K562 (cell line): ENCODE results near the gene ACTL10. TPM values are rescaled to one million over a fixed set of nuclear protein-coding genes. Genes with fewer than 3 reads are reported as not detected.
A peak's percentile ranks its signal among the peaks of the same experiment; 100 is the strongest.

Experiments
- ATF7 ChIP-seq: fragments of 450-650 bp; IDR thresholded peaks from 2 replicates; pipeline ENCODE4 v1.7.1; 2014; ENCODE audit warnings: mild to moderate bottlenecking, moderate library complexity
- CC2D1A ChIP-seq: fragments of 450-650 bp; IDR thresholded peaks from 2 replicates; pipeline ENCODE4 v1.6.1; 2017; ENCODE audit warnings: mild to moderate bottlenecking
- CGGBP1 ChIP-seq: fragments of 250-450 bp; sonication (Bioruptor Pico); IDR thresholded peaks from 2 replicates; pipeline ENCODE4 v1.9.0; 2021; ENCODE audit warnings: mild to moderate bottlenecking
- ELF4 ChIP-seq: fragments of 450-650 bp; formaldehyde crosslinking; IDR thresholded peaks from 2 replicates; pipeline ENCODE4 v1.4.0; 2022; ENCODE audit warnings: missing genetic modification characterization
- JUNB ChIP-seq: fragments of 450-650 bp; formaldehyde crosslinking; conservative IDR thresholded peaks from 2 replicates; pipeline ENCODE4 v1.4.0; 2020; ENCODE audit warnings: mild to moderate bottlenecking
- NR2C1 ChIP-seq, 2 experiments: fragments of 450-650 bp; IDR thresholded peaks; 2 replicates each; pipeline ENCODE4 v1.6.1; 2017; ENCODE audit warnings: mild to moderate bottlenecking in 2 of 2, antibody characterized with exemption in 1 of 2, inconsistent platforms in 1 of 2, missing compliant biosample characterization in 1 of 2, missing genetic modification characterization in 1 of 2
- PHTF2 ChIP-seq: fragments of 250-450 bp; sonication (Bioruptor Pico); IDR thresholded peaks from 2 replicates; pipeline ENCODE4 v1.5.0; 2021; ENCODE audit warnings: mild to moderate bottlenecking
- PRMT5 ChIP-seq: sonication (generic); formaldehyde crosslinking; IDR thresholded peaks from 2 replicates; pipeline ENCODE4 v1.5.0; 2020; ENCODE audit warnings: missing genetic modification reagents
- RAD21 ChIP-seq, 2 experiments: fragments of 250-450 bp in 1 of 2; fragments of 450-650 bp in 1 of 2; sonication (Bioruptor Pico) in 1 of 2; formaldehyde crosslinking in 1 of 2; IDR thresholded peaks in 1 of 2; conservative IDR thresholded peaks in 1 of 2; 2 replicates each; pipeline versions ENCODE4 v1.4.0 to v1.8.0; 2020 to 2022; ENCODE audit warnings: mild to moderate bottlenecking in 2 of 2, moderate library complexity in 1 of 2
- SMARCC2 ChIP-seq: fragments of 450-650 bp; IDR thresholded peaks from 2 replicates; pipeline ENCODE4 v1.6.1; 2017; ENCODE audit warnings: antibody characterized with exemption, moderate library complexity, mild to moderate bottlenecking, low read depth
- TARDBP ChIP-seq: fragments of 450-650 bp; IDR thresholded peaks from 2 replicates; pipeline ENCODE4 v1.6.1; 2016
- TCF7L2 ChIP-seq: fragments of 150-350 bp; IDR thresholded peaks from 2 replicates; pipeline ENCODE4 v1.6.1; 2016; ENCODE audit warnings: low read depth, mild to moderate bottlenecking, low read length, moderate library complexity
- TRIM25 ChIP-seq: fragments of 450-650 bp; IDR thresholded peaks from 2 replicates; pipeline ENCODE4 v1.7.0; 2016; ENCODE audit warnings: borderline replicate concordance
- U2AF2 ChIP-seq: fragments of 200-400 bp; formaldehyde crosslinking; optimal IDR thresholded peaks from 2 replicates; pipeline ENCODE3; 2017; ENCODE audit warnings: low read depth, mild to moderate bottlenecking, low read length
- ZEB2 ChIP-seq: fragments of 450-650 bp; IDR thresholded peaks from 2 replicates; pipeline ENCODE4 v1.6.1; 2016
- ZNF551 ChIP-seq: fragments of 250-450 bp; sonication (Bioruptor Pico); IDR thresholded peaks from 2 replicates; pipeline ENCODE4 v1.5.0; 2021; ENCODE audit warnings: mild to moderate bottlenecking, moderate library complexity
- ZNF740 ChIP-seq, 3 experiments: fragments of 200-800 bp in 1 of 3; sonication (Bioruptor generic) in 1 of 3; sonication (generic) in 1 of 3; formaldehyde crosslinking in 1 of 3; IDR thresholded peaks; 2 replicates each; pipeline versions ENCODE4 v1.6.1 to v1.8.0; 2016 to 2022; ENCODE audit warnings: mild to moderate bottlenecking in 2 of 3, missing compliant biosample characterization in 2 of 3, missing genetic modification characterization in 2 of 3, missing genetic modification reagents in 1 of 3
- polyA plus RNA-seq, 8 experiments: library from polyadenylated mRNA; depleted of rRNA in 4 of 8; stranded (reverse) in 5 of 8; unstranded in 3 of 8; fragments of >200 nt; fragmentation: Nextera tagmentation in 2 of 8; fragmentation: Illumina TruSeq in 1 of 8; extraction: Ambion mirVana in 2 of 8; extraction: Trizol in 1 of 8; gene quantifications; 2 replicates each; pipeline versions ENCODE4 v1.2.1 to v1.2.3, GENCODE V29; 2011 to 2014; ENCODE audit warnings: inconsistent platforms in 1 of 8, missing spikeins in 1 of 8
- total RNA-seq, 7 experiments: library from RNA; depleted of rRNA in 6 of 7; stranded (reverse); fragments of >200 nt in 6 of 7; fragmentation: Illumina TruSeq in 2 of 7; extraction: Trizol in 2 of 7; gene quantifications; 2 replicates each; pipeline versions ENCODE4 v1.2.1 to v1.2.3, GENCODE V29; 2011 to 2021; ENCODE audit warnings: low replicate concordance in 1 of 7
- TF ChIP-seq, protein P1 (sequence below), 2 experiments: fragments of 450-650 bp in 1 of 2; IDR thresholded peaks; 2 replicates each; pipeline ENCODE4 v1.6.1; 2011 to 2017; ENCODE audit warnings: low read depth in 2 of 2, antibody characterized with exemption in 1 of 2, borderline replicate concordance in 1 of 2, low read length in 1 of 2, mild to moderate bottlenecking in 1 of 2, mixed read lengths in 1 of 2; ENCODE audit not compliant: control insufficient read depth in 1 of 2
- TF ChIP-seq, protein P2 (sequence below): sonication (generic); formaldehyde crosslinking; IDR thresholded peaks from 2 replicates; pipeline ENCODE4 v1.8.0; 2022; ENCODE audit warnings: mild to moderate bottlenecking, missing genetic modification reagents

Gene ACTL10
- total and polyA plus RNA-seq, 9 of the 15 experiments (the other 6 are each of a cell fraction or from before 2014, with no cell fraction given): 0.07 to 0.14 TPM; not detected in 7

DNA sequence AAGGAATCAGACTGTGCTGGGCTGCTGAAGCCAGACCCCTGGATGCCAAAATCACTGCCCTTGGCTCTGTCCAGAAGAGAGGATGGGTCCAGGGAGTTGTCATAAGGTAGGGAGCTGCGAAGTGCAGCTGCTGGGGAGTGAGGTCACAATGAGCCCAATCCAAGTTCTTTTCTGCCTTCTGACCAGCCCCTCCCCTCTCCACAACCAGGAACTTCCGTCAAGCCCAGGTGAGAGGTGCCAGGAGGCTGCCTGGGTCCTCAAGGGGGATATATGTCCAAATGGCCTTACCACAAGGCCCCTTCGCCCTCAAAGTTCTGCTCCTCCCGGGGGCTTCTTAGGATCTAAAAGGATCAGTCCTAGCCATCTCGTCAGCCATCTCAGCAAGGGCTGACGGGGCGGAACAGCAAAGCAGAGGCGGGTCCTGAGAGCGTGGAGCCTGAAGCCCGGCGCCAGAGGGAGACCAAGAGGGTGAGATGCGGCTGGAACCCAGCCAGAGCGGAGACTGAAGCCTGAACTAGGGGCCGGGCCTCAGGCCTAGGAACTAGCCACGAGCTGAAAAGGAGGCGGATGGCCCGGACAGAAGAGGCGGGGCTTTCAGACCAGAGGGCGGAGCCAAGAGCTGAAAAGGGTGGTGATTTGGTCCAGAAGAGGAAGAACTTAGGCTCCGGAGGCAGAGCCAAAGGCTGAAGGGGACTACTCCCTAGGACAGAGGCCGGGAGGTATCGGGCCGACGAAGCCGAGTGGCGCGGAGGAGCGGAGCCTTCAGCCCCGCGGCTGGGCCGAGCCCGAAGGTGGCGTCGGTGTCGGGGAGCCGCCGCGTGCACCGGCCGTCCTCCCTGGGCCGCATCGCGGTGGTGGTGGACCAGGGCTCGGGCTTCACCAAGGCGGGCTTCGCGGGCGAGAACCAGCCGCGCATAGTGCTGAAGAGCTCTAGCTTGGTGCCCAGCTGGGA is at the start of gene ACTL10 (continued):
- TF ChIP-seq, protein P1, sequence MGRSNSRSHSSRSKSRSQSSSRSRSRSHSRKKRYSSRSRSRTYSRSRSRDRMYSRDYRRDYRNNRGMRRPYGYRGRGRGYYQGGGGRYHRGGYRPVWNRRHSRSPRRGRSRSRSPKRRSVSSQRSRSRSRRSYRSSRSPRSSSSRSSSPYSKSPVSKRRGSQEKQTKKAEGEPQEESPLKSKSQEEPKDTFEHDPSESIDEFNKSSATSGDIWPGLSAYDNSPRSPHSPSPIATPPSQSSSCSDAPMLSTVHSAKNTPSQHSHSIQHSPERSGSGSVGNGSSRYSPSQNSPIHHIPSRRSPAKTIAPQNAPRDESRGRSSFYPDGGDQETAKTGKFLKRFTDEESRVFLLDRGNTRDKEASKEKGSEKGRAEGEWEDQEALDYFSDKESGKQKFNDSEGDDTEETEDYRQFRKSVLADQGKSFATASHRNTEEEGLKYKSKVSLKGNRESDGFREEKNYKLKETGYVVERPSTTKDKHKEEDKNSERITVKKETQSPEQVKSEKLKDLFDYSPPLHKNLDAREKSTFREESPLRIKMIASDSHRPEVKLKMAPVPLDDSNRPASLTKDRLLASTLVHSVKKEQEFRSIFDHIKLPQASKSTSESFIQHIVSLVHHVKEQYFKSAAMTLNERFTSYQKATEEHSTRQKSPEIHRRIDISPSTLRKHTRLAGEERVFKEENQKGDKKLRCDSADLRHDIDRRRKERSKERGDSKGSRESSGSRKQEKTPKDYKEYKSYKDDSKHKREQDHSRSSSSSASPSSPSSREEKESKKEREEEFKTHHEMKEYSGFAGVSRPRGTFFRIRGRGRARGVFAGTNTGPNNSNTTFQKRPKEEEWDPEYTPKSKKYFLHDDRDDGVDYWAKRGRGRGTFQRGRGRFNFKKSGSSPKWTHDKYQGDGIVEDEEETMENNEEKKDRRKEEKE (IDR thresholded peaks at IDR 0.05; ENCODE audit: borderline replicate concordance in 1 of 2, control insufficient read depth in 1 of 2, low read depth in 2 of 2, low read length in 1 of 2): 0 out of 4 replicates have a peak, but pooled peaks of 1 of the 2 experiments have one; percentile 64
- TF ChIP-seq CGGBP1 (CRISPR knock-in tag) (no peak), ZNF551 (CRISPR knock-in tag) (no peak), CC2D1A (no peak), JUNB (no peak), TRIM25 (no peak), ZEB2 (no peak), RAD21 (CRISPR knock-in tag; conservative IDR thresholded peaks at IDR 0.05 in 1 of 2, IDR thresholded peaks at IDR 0.05 in 1 of 2) (peak; percentile 48 to 56), PRMT5 (CRISPR knock-in tag) (no peak), ATF7 (peak; percentile 72), PHTF2 (CRISPR knock-in tag) (no peak), TCF7L2 (no peak), NR2C1 (IDR thresholded peaks at IDR 0.05) (no peak), NR2C1 (tag; IDR thresholded peaks at IDR 0.05) (0 out of 2 replicates have a peak, but pooled peaks have one; percentile 9), U2AF2 (no peak), ZNF740 (CRISPR knock-in tag; IDR thresholded peaks at IDR 0.05) (no peak), ZNF740 (tag; IDR thresholded peaks at IDR 0.05) (no peak), TARDBP (no peak), ELF4 (CRISPR knock-in tag) (no peak), SMARCC2 (no peak)
- TF ChIP-seq, protein P2, sequence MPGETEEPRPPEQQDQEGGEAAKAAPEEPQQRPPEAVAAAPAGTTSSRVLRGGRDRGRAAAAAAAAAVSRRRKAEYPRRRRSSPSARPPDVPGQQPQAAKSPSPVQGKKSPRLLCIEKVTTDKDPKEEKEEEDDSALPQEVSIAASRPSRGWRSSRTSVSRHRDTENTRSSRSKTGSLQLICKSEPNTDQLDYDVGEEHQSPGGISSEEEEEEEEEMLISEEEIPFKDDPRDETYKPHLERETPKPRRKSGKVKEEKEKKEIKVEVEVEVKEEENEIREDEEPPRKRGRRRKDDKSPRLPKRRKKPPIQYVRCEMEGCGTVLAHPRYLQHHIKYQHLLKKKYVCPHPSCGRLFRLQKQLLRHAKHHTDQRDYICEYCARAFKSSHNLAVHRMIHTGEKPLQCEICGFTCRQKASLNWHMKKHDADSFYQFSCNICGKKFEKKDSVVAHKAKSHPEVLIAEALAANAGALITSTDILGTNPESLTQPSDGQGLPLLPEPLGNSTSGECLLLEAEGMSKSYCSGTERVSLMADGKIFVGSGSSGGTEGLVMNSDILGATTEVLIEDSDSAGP (CRISPR knock-in tag): no peak
